ENCODE measurements around the gene TMCO4. TPM values are rescaled to one million over a fixed set of nuclear protein-coding genes. Genes with fewer than 3 reads are reported as not detected.
"Not testable (repeated sequence)": the region's sequence is repeated elsewhere in the genome, so short reads cannot be mapped to it uniquely, and the experiment has no call there.

The TMCO4 gene
- total and polyA plus RNA-seq, 8 donors = 12.6 to 25.1 (median 17.3) TPM

DNA sequence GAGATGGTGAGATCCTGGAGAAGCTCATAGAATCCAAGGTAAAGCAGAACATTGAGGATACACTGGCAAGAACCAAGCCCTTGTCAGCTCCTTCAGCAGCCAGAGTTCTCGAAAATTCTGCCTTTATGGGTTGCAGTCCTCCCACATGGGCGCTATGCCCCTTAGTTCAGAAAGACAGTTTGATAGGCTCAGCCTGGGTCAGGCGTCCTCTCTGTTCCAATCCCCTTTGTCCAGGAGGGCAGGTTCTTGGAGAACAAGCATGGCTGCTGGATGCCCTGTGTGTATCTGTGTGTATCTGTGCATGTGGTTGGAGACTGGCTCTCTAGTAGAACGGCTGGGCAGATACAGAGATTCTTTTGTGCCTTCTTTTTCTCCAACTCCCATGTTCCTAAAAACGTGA is 163.7 kb downstream of the TMCO4 start:
- FAIRE-seq (no peak), ATAC-seq (no peak), DNase-seq (no peak)
- TF ChIP-seq CTCF (IDR thresholded peaks at IDR 0.05) = no peak
- intact Hi-C loops (cut with DNase I) = no loop called here
- H3K36me3 ChIP-seq = no peaks in the 10 kb centered on the region
- H3K4me3 ChIP-seq = no peak overlapping the region
- H3K27ac ChIP-seq = no peak overlapping the region
- 72 to 85% methylated on average over 5 of the region's 5 CpGs for WGBS, 2 donors
- H3K9me3 ChIP-seq = no peaks in the 10 kb centered on the region
- no peaks in the 10 kb centered on the region for H3K27me3 ChIP-seq
- no peaks in the 10 kb centered on the region for H3K4me1 ChIP-seq

DNA sequence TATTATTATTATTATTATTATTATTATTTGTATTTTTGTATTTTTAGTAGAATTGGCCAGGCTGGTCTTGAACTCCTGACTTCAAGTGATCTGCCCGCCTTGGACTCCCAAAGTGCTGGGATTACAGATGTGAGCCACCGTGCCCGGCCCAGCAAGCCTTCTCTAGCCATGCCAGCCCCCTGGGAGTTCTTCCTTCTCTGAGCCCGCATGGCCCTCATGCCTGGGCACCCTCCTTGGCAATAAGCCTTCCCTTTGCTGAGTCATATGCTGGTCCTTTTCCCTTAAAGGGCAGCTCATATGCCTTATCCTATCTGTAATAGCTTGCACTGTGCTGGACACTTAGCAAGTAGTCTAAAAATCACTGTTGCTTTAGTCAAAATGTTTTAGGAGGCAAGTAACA is 164.1 kb downstream of the TMCO4 start:
- DNase-seq (no peak), FAIRE-seq (no peak), ATAC-seq (no peak)
- no peaks in the 10 kb centered on the region for H3K27me3 ChIP-seq
- no peaks in the 10 kb centered on the region for H3K36me3 ChIP-seq
- no peak for TF ChIP-seq CTCF (IDR thresholded peaks at IDR 0.05)
- H3K4me1 ChIP-seq = no peaks in the 10 kb centered on the region
- WGBS, 2 donors = 90 to 95% methylated on average over 4 of the region's 4 CpGs
- intact Hi-C loops (cut with DNase I) = no loop called here
- no peaks in the 10 kb centered on the region for H3K9me3 ChIP-seq
- H3K4me3 ChIP-seq = no peak overlapping the region
- H3K27ac ChIP-seq = no peak overlapping the region

DNA sequence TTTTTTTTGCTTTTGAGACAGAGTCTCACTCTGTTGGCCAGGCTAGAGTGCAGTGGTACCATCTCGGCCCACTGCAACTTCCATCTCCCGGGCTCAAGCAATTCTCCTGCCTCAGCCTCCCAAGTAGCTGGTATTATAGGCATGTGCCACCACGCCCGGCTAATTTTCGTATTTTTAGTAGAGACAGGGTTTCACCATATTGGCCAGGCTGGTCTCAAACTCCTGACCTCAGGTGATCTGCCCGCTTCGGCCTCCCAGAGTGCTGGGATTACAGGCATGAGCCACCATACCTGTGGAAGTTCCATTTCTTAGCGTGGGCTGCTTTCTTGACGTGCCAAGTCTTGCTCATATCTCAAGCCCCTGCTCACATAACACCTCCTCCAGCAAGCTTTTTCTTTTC is 164.7 kb downstream of the TMCO4 start:
- ATAC-seq; DNase-seq; H3K27me3 ChIP-seq; H3K36me3 ChIP-seq; intact Hi-C loops (cut with DNase I); H3K4me1 ChIP-seq; H3K4me3 ChIP-seq; H3K9me3 ChIP-seq; H3K27ac ChIP-seq; FAIRE-seq: not testable (repeated sequence)
- 90 to 91% methylated on average over 9 of the region's 9 CpGs for WGBS, 2 donors

- ATAC-seq = no peak
- WGBS, 2 donors = 78 to 94% methylated on average over 2 of the region's 2 CpGs
- H3K27ac ChIP-seq = no peak overlapping the region
- TF ChIP-seq CTCF (IDR thresholded peaks at IDR 0.05) = no peak
- H3K9me3 ChIP-seq = no peaks in the 10 kb centered on the region
- intact Hi-C loops (cut with DNase I) = no loop called here
- no peaks in the 10 kb centered on the region for H3K36me3 ChIP-seq
- no peak overlapping the region for H3K4me3 ChIP-seq
- no peaks in the 10 kb centered on the region for H3K27me3 ChIP-seq
- no peak for FAIRE-seq
- no peak for DNase-seq
- H3K4me1 ChIP-seq = no peaks in the 10 kb centered on the region
Observed at GRCh38 chr1:19633106-19633505, 166.6 kb downstream of the TMCO4 start.

Other genes starting within 250 kb of the TMCO4 start
- gene NBL1, start 155.6 kb downstream of the TMCO4 start, total RNA-seq = 10 to 100 TPM in 4 of 6 donors, 1 to 10 TPM in 2; 5.8 to 45.6 (median 15.1) TPM
- gene NBL1, start 155.6 kb downstream of the TMCO4 start, polyA plus RNA-seq = 10 to 100 TPM; 27.7 to 28.2 TPM
- not detected for gene HTR6, start 135.0 kb downstream of the TMCO4 start, total RNA-seq
- gene HTR6, start 135.0 kb downstream of the TMCO4 start, polyA plus RNA-seq = not detected
- gene RNF186, start 15.4 kb upstream of the TMCO4 start, total RNA-seq = 10 to 100 TPM; 18.1 to 29.6 (median 27.2) TPM
- 10 to 100 TPM; 13.2 to 14.9 TPM for gene RNF186, start 15.4 kb upstream of the TMCO4 start, polyA plus RNA-seq
- gene OTUD3, start 82.5 kb upstream of the TMCO4 start, total RNA-seq = 1 to 10 TPM; 3.0 to 4.1 (median 3.4) TPM
- 1 to 10 TPM; 2.0 to 2.9 TPM for gene OTUD3, start 82.5 kb upstream of the TMCO4 start, polyA plus RNA-seq
- gene PLA2G2E, start 123.7 kb upstream of the TMCO4 start, total RNA-seq = not detected
- not detected for gene PLA2G2E, start 123.7 kb upstream of the TMCO4 start, polyA plus RNA-seq
- 10 to 100 TPM in 3 of 6 donors, 1 to 10 TPM in 1, under 1 TPM in 2; 0.42 to 53.5 (median 6.1) TPM for gene PLA2G2A, start 179.7 kb upstream of the TMCO4 start, total RNA-seq
- 10 to 100 TPM in 1 of 2 donors, 1 to 10 TPM in 1; 6.7 to 29.7 TPM for gene PLA2G2A, start 179.7 kb upstream of the TMCO4 start, polyA plus RNA-seq